Retina (tissue), 1 donor: ENCODE data around the gene STARD5.
"Not testable (repeated sequence)": the region's sequence is repeated elsewhere in the genome, so short reads cannot be mapped to it uniquely, and the experiment has no call there.

Experiments
- DNase-seq: peaks from one replicate; pipeline ENCODE4 v3.0.0-alpha.2; 2016

Gene STARD5, protein sequence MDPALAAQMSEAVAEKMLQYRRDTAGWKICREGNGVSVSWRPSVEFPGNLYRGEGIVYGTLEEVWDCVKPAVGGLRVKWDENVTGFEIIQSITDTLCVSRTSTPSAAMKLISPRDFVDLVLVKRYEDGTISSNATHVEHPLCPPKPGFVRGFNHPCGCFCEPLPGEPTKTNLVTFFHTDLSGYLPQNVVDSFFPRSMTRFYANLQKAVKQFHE

GRCh38 chr15:81323944-81324881 lies at the start of gene STARD5:
TSS of gene STARD5 (minus strand) at chr15:81324141. CDS start at chr15:81324099, 42 bp downstream.
- peak; percentile 97 for DNase-seq

GRCh38 chr15:81373176-81373575 lies 49.2 kb upstream of the STARD5 start:
- no peak for DNase-seq

GRCh38 chr15:81372575-81372974 lies 48.6 kb upstream of the STARD5 start:
- peak; percentile 11 for DNase-seq

DNA sequence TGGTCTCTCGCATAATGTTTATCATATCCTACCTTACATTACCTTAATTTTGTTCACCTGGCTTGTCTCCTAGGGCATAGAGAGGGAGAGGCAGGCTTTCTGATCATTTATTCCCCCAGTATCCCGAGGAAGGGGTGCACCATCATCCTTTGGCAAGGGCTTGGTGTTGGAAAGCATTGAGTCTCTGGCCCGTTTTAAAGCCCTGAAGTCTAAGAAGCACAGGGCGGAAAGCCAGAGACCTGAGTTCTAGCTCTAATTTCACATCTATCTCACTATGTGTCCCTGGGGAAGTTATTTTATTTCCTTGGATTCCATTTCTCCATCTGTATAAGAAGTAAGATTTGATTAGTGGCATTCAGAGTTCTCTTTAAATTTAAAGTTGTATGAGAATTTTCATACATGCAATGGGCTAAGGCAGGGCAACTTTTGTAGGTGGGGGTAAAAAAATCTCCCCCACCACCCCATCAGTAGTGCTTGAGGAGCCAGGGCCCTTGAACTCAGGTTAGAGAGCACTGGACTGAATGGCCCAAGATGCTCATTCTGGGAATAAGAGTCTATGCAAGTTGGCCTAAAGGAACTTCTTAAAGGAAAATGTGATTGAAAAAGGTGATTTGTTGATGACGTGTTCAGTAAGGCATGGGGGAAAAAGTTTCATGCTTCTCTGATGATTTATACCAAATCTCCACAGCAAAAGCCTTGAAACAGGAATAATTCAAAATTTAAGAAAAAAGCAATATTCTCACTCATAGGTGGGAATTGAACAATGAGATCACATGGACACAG lies 40.0 kb upstream of the STARD5 start:
- DNase-seq, result no peak

GRCh38 chr15:81363276-81363675 lies 39.3 kb upstream of the STARD5 start:
- no peak for DNase-seq

GRCh38 chr15:81362790-81363189 lies 38.8 kb upstream of the STARD5 start:
- DNase-seq, result no peak

- no peak for DNase-seq
These were observed 38.0 kb upstream of the STARD5 start for GRCh38 chr15:81361891-81362290.

- no peak for DNase-seq
These were observed 36.5 kb upstream of the STARD5 start for GRCh38 chr15:81360491-81360890.

GRCh38 chr15:81358248-81358647 lies 34.3 kb upstream of the STARD5 start:
- no peak for DNase-seq

DNA sequence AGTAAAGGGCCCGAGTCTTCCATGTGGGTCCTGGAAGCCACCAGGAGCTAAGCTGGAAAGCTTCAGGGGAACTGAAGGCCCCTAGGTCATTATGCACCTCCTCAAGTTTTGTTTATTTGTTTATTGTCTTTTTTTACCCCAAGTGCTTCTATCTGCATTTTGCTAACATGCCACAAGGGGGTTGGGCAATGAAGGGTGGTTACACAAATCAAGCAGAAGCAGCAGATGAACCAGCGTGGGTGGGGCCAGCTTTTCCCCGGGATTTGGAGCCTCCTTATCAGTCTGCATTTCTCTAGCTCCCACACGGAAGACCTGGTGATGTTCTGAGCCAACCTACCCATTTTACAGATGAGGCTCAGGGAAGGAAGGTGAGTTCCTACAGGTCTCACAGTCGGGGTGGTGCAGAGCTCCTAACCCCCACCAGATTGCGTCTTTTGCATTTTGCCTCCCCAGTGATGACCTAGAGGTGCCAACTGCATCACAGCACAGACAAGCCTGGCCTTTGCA lies 33.3 kb upstream of the STARD5 start:
- no peak for DNase-seq

DNA sequence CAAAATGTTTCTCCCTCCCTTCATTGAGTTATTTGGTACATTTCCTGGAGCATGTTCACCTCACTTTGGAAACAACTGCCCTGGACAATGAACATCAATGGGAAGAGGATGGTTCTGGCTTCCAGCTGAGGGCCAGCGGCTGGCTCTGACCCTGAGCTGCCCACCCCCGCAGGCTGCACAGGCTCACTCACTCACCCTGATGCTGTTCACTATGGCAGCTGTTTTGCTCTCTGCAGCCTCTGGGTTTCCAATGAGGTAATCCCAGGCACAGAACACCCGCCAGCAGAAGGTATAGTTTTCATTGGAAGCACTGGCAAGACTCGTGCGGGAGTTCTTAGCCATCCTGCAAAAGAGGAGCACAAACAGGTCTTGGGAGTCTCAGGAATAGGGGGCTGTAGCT lies 32.3 kb upstream of the STARD5 start:
- no peak for DNase-seq

- no peak for DNase-seq
These were observed 27.7 kb upstream of the STARD5 start for GRCh38 chr15:81351651-81352050.

- DNase-seq, result no peak
These were observed 25.3 kb upstream of the STARD5 start for GRCh38 chr15:81349271-81349670.

DNA sequence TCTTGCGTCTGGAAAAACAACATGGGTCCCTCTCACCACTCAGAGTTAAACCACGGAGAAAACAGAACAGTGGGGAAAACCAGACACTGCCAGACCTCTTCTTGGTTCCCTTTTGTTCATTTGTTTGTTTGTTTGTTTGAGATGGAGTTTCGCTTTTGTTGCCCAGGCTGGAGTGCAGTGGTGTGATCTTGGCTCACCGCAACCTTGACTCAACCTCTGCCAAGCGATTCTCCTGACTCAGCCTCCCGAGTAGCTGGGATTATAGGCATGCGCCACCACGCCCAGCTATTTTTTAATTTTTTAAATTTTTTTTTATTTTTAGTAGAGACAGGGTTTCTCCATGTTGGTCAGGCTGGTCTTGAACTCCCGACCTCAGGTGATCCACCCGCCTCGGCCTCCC lies 24.8 kb upstream of the STARD5 start:
- not testable (repeated sequence) for DNase-seq

DNA sequence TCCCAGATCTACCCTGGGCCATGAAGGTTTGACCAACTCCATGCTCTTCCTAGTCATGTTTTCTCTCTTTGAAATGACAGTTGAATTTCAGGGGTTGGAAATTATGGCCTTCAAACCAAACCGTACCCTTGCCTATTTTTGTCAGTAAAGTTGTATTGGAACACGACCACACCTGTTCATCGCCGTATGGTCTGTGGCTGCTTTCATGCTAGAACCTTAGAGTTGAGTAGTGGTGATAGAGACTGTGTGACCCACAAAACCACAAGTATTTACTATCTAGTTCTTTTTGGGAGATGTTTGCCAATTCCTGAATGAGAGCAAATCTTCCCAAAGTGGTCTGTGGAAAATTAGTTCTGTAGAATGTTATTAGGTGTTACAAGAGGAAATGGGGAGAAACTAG lies 24.0 kb upstream of the STARD5 start:
- no peak for DNase-seq

DNA sequence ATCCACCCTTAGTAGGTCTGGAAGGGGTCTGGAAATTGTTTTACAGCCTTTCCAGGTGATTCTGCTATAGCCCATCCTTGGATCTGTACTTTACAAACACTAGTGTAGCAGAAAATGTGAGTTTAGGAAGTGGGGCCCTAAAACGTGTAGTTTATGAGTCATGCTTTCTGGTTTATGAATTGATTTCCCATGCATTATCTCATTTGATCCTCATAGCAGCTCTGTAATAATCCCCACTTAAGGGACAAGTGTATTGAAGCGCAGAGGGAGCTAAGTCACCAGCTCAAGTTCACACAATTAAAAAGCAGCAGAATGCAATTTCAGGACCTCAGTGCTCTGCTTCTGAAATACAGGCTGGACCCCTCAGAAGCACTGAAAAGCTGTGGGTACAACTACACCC lies 22.7 kb upstream of the STARD5 start:
- DNase-seq, result no peak

DNA sequence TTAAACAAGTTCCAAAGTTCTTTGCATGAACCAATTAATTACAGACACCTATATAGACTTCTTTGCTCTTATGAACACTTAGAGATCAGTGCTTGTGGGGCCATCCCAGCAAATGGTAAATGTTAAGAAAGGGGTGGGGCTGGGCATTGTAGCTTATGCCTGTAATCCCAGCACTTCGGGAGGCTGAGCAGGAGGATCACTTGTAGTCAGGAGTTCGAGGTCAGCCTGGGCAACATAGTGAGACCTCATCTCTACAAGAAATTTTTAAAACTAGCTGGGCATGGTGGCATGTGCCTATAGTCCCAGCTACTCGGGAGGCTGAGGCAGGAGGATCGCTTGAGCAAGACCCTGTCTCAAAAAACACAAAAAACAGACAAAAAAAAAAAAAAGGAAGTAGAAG lies 19.4 kb upstream of the STARD5 start:
- DNase-seq, result no peak

DNA sequence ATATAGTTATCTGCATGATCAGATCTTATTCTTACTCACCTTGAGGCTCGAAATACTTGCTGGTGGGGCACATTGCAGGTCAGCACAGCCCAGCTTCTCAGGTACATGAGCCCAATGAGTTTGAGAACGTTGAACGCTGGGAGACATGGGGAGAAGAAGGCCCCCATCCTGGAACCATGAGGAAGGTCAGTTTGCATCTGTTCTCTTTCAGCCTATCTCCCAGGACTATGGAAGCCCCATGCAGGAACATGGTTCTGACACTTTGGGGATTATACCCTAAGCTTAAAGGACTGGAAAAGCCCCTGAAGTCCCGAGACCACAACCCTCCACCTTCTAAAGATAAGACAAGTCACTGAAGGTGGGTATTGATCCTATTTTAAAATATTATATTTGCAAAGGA lies 17.4 kb upstream of the STARD5 start:
- DNase-seq, result no peak

DNA sequence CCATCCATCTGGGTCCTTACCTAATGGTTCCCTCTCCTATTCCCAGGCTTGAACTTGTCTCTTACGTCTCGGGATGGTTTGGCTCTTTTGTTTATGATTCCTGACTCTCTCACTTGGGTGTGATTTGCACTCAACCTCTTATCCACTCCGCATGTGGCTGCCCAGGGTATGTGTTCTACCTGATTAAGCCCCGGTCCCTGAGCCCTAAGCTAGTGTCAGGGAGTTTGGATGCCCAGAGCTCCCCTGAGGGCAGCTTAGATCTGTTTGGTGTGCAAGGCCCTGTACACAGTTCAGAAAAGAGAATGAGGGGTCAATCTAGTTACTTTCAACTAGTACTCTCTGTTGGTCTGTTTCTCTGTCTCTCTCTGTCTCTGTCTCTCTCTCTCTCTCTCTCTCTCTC lies 15.9 kb upstream of the STARD5 start:
- no peak for DNase-seq

- no peak for DNase-seq
These were observed 15.4 kb upstream of the STARD5 start for GRCh38 chr15:81339321-81339720.

DNA sequence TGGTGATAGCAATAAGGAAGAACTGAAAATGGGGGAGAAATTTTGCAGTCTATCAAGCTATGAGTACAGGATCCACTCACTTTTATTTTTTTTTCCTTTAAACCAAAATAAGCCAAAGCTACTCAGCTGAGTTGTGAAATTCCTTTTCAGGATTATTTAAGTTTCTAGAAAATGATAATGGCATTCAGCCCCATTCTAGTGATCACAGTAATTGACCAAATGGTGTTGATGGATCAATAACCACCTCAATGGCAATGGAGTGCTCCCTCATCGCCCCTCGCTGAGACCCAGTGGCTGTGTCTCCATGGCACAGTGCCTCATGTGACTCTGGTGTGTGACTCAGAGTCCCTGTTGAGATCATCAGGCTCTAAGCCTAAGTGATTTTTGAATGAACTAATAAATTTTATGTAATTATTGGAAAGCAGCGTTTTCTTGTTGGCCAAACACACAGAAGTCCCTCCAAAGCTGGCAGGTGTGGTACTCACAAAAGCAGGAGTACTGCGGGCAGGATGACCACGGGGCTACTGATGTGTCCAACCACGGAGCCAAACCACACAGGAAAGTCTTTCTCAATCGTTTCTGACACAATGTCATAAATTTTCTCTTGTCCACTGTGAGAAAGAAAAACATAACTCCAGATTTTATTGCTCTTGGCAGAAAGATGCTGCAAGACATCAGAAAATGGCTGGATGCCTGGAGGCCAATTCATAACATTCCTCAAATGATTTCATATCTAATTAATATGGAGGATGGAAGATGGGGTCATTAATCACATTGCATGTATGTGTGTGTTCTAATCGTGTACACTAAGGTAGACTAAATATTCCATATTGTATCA lies 14.4 kb upstream of the STARD5 start:
- DNase-seq, result no peak

- no peak for DNase-seq
These were observed 13.8 kb upstream of the STARD5 start for GRCh38 chr15:81337713-81338157.
